Mesodermal cell (in vitro differentiated cells): ENCODE measurements around the gene FGD4.
"Not testable (repeated sequence)": the region's sequence is repeated elsewhere in the genome, so short reads cannot be mapped to it uniquely, and the experiment has no call there.

ENCODE experiments used
- H3K27ac ChIP-seq: 2 replicates; pipeline ENCODE4 v1.7.0; 2013; ENCODE audit warnings: mild to moderate bottlenecking, low read depth, low read length, moderate library complexity; ENCODE audit not compliant: severe bottlenecking
- H3K36me3 ChIP-seq: 2 replicates; pipeline ENCODE4 v1.7.1; 2013; ENCODE audit warnings: mild to moderate bottlenecking, low read length, moderate library complexity; ENCODE audit not compliant: control insufficient read depth, insufficient read depth
- H3K4me1 ChIP-seq: one replicate; pipeline ENCODE4 v1.7.1; 2013; ENCODE audit warnings: mild to moderate bottlenecking, low read length; ENCODE audit not compliant: insufficient read depth, control insufficient read depth, poor library complexity, severe bottlenecking
- H3K4me3 ChIP-seq: 2 replicates; pipeline ENCODE4 v1.7.0; 2013; ENCODE audit warnings: low read length, control low read depth, mild to moderate bottlenecking; ENCODE audit not compliant: insufficient read depth, poor library complexity, severe bottlenecking; ENCODE audit errors: extremely low read depth
- H3K9me3 ChIP-seq: 2 replicates; pipeline ENCODE4 v1.7.1; 2013; ENCODE audit warnings: mild to moderate bottlenecking, low read length, moderate library complexity; ENCODE audit not compliant: control insufficient read depth
- WGBS, 2 experiments: methylation state at CpG; one replicate each; pipeline ENCODE4 v1.1.5; 2013; ENCODE audit warnings: missing lambda C conversion rate in 2 of 2; ENCODE audit not compliant: insufficient coverage in 2 of 2; 5-methylcytosine and 5-hydroxymethylcytosine counted together

The FGD4 gene

DNA sequence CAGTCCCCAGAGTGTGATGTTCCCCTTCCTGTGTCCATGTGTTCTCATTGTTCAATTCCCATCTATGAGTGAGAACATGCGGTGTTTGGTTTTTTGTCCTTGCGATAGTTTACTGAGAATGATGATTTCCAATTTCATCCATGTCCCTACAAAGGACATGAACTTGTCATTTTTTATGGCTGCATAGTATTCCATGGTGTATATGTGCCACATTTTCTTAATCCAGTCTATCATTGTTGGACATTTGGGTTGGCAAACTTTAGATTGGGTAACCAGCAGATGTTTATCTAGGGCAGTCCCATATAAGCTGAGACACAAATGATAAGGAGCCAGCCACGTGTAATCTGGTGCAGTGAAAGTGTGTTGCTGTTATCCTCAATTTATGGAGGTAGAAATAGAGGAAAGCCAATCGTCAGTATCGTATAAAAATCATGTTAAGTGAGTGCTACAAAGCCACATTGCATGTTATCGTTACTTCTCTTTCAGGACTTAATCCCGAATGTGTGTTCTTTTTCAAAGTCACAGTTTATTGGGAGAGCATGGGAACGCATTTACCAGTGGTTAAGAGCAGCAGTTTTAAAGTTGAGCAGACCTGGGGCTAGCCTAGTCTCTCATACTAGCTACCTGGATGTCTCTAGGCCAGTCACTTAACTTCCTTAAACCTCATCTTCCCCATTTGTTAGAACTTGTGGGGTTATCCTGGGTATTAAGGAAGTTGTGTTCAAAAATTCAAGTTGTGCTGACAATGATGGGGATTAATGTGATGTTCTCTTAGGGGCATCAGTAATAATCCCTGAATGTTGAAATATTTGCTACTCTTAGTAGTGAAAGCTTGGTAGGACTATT lies 108.0 kb downstream of the FGD4 start:
- H3K4me3 ChIP-seq, H3K36me3 ChIP-seq, H3K9me3 ChIP-seq, H3K27ac ChIP-seq, H3K4me1 ChIP-seq: not testable (repeated sequence)
- 91 to 92% methylated on average over 6 of the region's 8 CpGs for WGBS, 2 experiments

- no peaks in the 10 kb centered on the region for H3K9me3 ChIP-seq
- peaks cover 5% of the 10 kb centered on the region for H3K4me1 ChIP-seq
- H3K36me3 ChIP-seq: no peaks in the 10 kb centered on the region
- H3K27ac ChIP-seq: no peak overlapping the region
- no peak overlapping the region for H3K4me3 ChIP-seq
- 50 to 72% methylated on average over 3 of the region's 3 CpGs for WGBS, 2 experiments
Measured at GRCh38 chr12:32507942-32508320, 108.6 kb downstream of the FGD4 start.

DNA sequence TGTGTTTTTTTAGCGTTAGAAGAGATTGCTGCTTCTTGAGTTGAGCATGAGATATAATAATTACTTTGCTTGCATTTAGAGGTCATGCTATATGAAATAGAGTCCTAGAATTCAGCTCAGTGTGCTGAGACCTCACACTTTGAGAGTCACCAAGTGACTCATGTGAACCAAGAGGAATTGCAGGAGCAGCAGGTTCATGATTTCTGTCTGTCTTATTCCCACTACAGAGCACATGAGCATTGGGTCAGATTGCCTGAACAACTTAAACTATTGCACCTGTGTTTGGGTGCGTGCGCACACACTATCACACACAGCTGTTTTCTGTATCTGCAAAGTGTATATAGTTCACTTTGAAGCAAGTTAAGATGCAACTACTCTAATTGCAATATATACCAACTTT lies 109.3 kb downstream of the FGD4 start:
- Histone ChIP-seq H3K9me3 (no peaks in the 10 kb centered on the region), H3K27ac (no peak overlapping the region), H3K36me3 (no peaks in the 10 kb centered on the region), H3K4me1 (peaks cover 5% of the 10 kb centered on the region), H3K4me3 (no peak overlapping the region)
- WGBS, 2 experiments: 100% methylated on average over 1 of the region's 3 CpGs; no CpG with 5 or more reads in 1 of the 2 experiments

DNA sequence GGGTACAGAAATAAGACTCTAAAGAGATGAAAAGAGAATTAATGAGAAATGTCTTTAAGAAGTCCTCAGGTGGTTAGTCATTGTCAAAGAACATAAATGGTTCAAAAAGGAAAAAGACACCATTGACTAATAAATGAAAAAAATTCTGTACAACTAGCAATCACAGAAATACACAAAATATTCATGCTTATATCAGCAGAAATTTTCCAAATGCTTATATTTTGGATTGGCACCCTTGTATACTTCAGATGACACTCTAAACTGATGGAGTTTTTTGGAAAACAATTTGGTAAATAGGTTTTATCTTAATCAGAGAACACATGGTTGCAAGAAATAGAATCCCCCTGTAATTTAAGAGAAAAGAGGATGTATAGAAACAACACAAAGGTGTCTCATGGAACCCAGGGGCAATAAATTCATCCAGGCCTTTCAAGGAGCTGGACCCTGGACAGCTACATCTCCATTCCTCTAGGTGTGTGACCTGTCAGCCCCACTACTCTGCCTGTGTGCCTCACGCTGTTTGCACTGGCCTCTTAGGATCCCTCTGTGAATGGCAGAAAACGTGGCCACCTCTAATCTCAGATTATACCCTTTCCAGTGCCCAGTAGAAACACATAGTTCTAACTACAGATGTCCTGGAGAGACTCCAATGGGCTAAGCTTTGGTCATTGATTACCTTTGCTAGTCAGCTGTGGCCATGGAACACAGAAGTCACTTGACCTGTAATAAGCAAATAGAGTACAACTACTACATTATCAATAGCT lies 110.2 kb downstream of the FGD4 start:
- Histone ChIP-seq H3K4me1 (peaks cover 1% of the 10 kb centered on the region), H3K4me3 (no peak overlapping the region), H3K9me3 (no peaks in the 10 kb centered on the region), H3K27ac (no peak overlapping the region), H3K36me3 (no peaks in the 10 kb centered on the region)
- WGBS, 2 experiments: 71 to 90% methylated on average over 1 to 2 of the region's 2 CpGs

GRCh38 chr12:32511976-32512375 lies 112.6 kb downstream of the FGD4 start:
- not testable (repeated sequence) for H3K4me3 ChIP-seq, H3K9me3 ChIP-seq, H3K36me3 ChIP-seq, H3K27ac ChIP-seq
- WGBS, 2 experiments: 91 to 96% methylated on average over 4 to 5 of the region's 7 CpGs
- peaks cover 13% of the 10 kb centered on the region for H3K4me1 ChIP-seq

- H3K4me3 ChIP-seq: no peak overlapping the region
Measured at GRCh38 chr12:32512379-32512778, 113.0 kb downstream of the FGD4 start.

GRCh38 chr12:32512910-32513309 lies 113.6 kb downstream of the FGD4 start:
- Histone ChIP-seq H3K4me3 (no peak overlapping the region), H3K4me1 (peaks cover 13% of the 10 kb centered on the region), H3K27ac (no peak overlapping the region), H3K9me3 (no peaks in the 10 kb centered on the region), H3K36me3 (no peaks in the 10 kb centered on the region)
- WGBS, 2 experiments: no CpG with 5 or more reads among the region's 2 CpGs

More at GRCh38 chr12:32512379-32512778, 113.0 kb downstream of the FGD4 start:
- Histone ChIP-seq H3K9me3 (no peaks in the 10 kb centered on the region), H3K36me3 (no peaks in the 10 kb centered on the region), H3K27ac (no peak overlapping the region), H3K4me1 (peaks cover 13% of the 10 kb centered on the region)
- 92 to 100% methylated on average over 2 of the region's 2 CpGs for WGBS, 2 experiments

- H3K4me3 ChIP-seq: no peak overlapping the region
- peaks cover 13% of the 10 kb centered on the region for H3K4me1 ChIP-seq
- WGBS, 2 experiments: no CpG with 5 or more reads among the region's 1 CpG
- H3K9me3 ChIP-seq: no peaks in the 10 kb centered on the region
- no peaks in the 10 kb centered on the region for H3K36me3 ChIP-seq
- H3K27ac ChIP-seq: no peak overlapping the region
Measured at GRCh38 chr12:32515137-32515873, 115.9 kb downstream of the FGD4 start.

DNA sequence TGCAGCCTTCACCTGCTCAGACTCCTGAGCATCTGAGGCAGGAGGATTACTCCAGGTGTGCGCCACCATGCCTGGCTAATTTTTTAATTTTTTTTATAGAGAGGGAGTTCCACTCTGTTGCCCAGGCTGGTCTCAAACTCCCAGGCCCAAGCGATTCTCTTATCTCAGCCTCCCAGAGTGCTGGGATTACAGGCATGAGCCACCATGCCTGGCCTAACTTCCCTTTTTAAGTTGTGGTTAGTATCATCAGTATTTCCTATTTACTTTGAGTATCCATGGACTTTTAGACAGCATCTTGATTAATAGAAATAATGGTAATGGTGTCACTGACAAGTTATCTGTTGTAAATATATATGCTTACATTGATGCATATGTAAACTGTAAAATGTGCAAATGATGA lies 116.9 kb downstream of the FGD4 start:
- no peaks in the 10 kb centered on the region for H3K9me3 ChIP-seq
- H3K4me1 ChIP-seq: peaks cover 13% of the 10 kb centered on the region
- 100% methylated on average over 1 of the region's 2 CpGs; no CpG with 5 or more reads in 1 of the 2 experiments for WGBS, 2 experiments
- H3K4me3 ChIP-seq: no peak overlapping the region
- H3K36me3 ChIP-seq: no peaks in the 10 kb centered on the region
- H3K27ac ChIP-seq: no peak overlapping the region

DNA sequence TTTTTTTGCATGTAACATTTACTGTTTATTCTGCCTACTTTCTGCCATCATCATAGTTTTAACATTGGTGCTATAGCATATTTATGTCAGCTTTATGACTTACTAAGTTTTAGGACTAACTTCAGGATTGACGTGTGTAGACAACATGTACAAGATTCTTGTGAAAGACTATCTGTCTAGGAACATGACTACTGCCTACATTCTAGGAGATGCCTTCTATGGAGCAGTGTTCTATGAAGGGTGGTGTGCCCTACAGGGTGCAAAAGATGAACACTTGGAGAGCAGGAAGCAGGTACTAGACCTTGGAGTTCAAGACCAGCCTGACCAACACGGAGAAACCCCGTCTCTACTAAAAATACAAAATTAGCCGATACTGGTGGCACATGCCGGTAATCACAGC lies 118.6 kb downstream of the FGD4 start:
- Histone ChIP-seq H3K9me3 (no peaks in the 10 kb centered on the region), H3K4me3 (no peak overlapping the region), H3K27ac (no peak overlapping the region), H3K36me3 (no peaks in the 10 kb centered on the region), H3K4me1 (peaks cover 27% of the 10 kb centered on the region)
- 83 to 94% methylated on average over 2 to 4 of the region's 5 CpGs for WGBS, 2 experiments
